GM19351 (cell line): ENCODE measurements around the gene NPS.

Source experiments
- ATAC-seq: cut with Tn5 transposase; IDR thresholded peaks from one replicate; pipeline ENCODE4 v1.9.1; 2021; ENCODE audit warnings: mild to moderate bottlenecking, moderate library complexity; ENCODE audit not compliant: unreplicated experiment

The NPS gene

GRCh38 chr10:127556916-127557315, 7.8 kb downstream of the NPS start:
- no peak for ATAC-seq

GRCh38 chr10:127561647-127562046, 12.5 kb downstream of the NPS start:
- ATAC-seq = no peak

- no peak for ATAC-seq
These were observed 14.8 kb downstream of the NPS start for GRCh38 chr10:127563718-127564553.

GRCh38 chr10:127564644-127565043, 15.5 kb downstream of the NPS start:
- no peak for ATAC-seq

- no peak for ATAC-seq
These were observed 16.5 kb downstream of the NPS start for GRCh38 chr10:127565583-127565982.

- no peak for ATAC-seq
These were observed 20.1 kb downstream of the NPS start for GRCh38 chr10:127569210-127569609.

GRCh38 chr10:127570036-127570435, 20.9 kb downstream of the NPS start:
- no peak for ATAC-seq

- ATAC-seq = no peak
These were observed 22.3 kb downstream of the NPS start for GRCh38 chr10:127571386-127571785.

- no peak for ATAC-seq
These were observed 26.9 kb downstream of the NPS start for GRCh38 chr10:127576051-127576450.

- ATAC-seq = no peak
These were observed 27.6 kb downstream of the NPS start for GRCh38 chr10:127576740-127577161.

GRCh38 chr10:127577376-127578258, 28.5 kb downstream of the NPS start:
- no peak for ATAC-seq

- no peak for ATAC-seq
These were observed 29.3 kb downstream of the NPS start for GRCh38 chr10:127578259-127578960.

GRCh38 chr10:127578961-127579305, 29.8 kb downstream of the NPS start:
- no peak for ATAC-seq

GRCh38 chr10:127579640-127580039, 30.5 kb downstream of the NPS start:
- ATAC-seq = no peak

GRCh38 chr10:127580822-127581221, 31.7 kb downstream of the NPS start:
- ATAC-seq = no peak

GRCh38 chr10:127585519-127586023, 36.5 kb downstream of the NPS start:
- ATAC-seq = no peak

- ATAC-seq = no peak
These were observed 38.7 kb downstream of the NPS start for GRCh38 chr10:127587668-127588365.

- ATAC-seq = no peak
These were observed 43.5 kb downstream of the NPS start for GRCh38 chr10:127592586-127592985.

- ATAC-seq = no peak
These were observed 51.4 kb downstream of the NPS start for GRCh38 chr10:127600479-127600878.
